H9 (cell line): ENCODE measurements around the gene LINGO1. TPM values are rescaled to one million over a fixed set of nuclear protein-coding genes. Genes with fewer than 3 reads are reported as not detected.

ENCODE experiments used
- DNase-seq: peaks from one replicate; pipeline ENCODE4 v3.0.0-alpha.2; 2017
- H2AFZ ChIP-seq: one replicate; pipeline ENCODE4 v1.6.1; 2013; ENCODE audit warnings: mild to moderate bottlenecking, low read length, control low read depth, moderate library complexity
- H2AK5ac ChIP-seq: 2 replicates; pipeline ENCODE4 v1.6.1; 2013; ENCODE audit warnings: low read length, control low read depth, mixed read lengths; ENCODE audit not compliant: insufficient read length
- H2BK120ac ChIP-seq: one replicate; pipeline ENCODE4 v1.6.1; 2013; ENCODE audit warnings: low read depth, mild to moderate bottlenecking, low read length, control low read depth, inconsistent platforms; ENCODE audit not compliant: poor library complexity, severe bottlenecking
- H2BK12ac ChIP-seq: 2 replicates; pipeline ENCODE4 v1.6.1; 2013; ENCODE audit warnings: low read length, control low read depth, mixed read lengths, low read depth; ENCODE audit not compliant: insufficient read length
- H2BK15ac ChIP-seq: 2 replicates; pipeline ENCODE4 v1.6.1; 2013; ENCODE audit warnings: low read depth, low read length, control low read depth
- H2BK20ac ChIP-seq: one replicate; pipeline ENCODE4 v1.6.1; 2013; ENCODE audit warnings: low read depth, mild to moderate bottlenecking, low read length, control low read depth, inconsistent platforms; ENCODE audit not compliant: poor library complexity, severe bottlenecking
- H2BK5ac ChIP-seq: 2 replicates; pipeline ENCODE4 v1.6.1; 2013; ENCODE audit warnings: low read length, control low read depth, mixed read lengths; ENCODE audit not compliant: insufficient read length
- H3K14ac ChIP-seq: 2 replicates; pipeline ENCODE4 v1.6.1; 2013; ENCODE audit warnings: low read length, control low read depth; ENCODE audit not compliant: insufficient read depth
- H3K18ac ChIP-seq: 2 replicates; pipeline ENCODE4 v1.6.1; 2013; ENCODE audit warnings: low read depth, mild to moderate bottlenecking, mixed read lengths, low read length, control low read depth; ENCODE audit not compliant: insufficient read length
- H3K23ac ChIP-seq: 2 replicates; pipeline ENCODE4 v1.6.1; 2013; ENCODE audit warnings: low read length, control low read depth, mixed read lengths, low read depth; ENCODE audit not compliant: insufficient read length
- H3K23me2 ChIP-seq: 2 replicates; pipeline ENCODE4 v1.6.1; 2013; ENCODE audit warnings: low read depth, mild to moderate bottlenecking, mixed read lengths, low read length, control low read depth; ENCODE audit not compliant: insufficient read length, poor library complexity, severe bottlenecking
- H3K27ac ChIP-seq: 2 replicates; pipeline ENCODE4 v1.5.1; 2013; ENCODE audit warnings: low read length, control low read depth, mixed read lengths, low read depth; ENCODE audit not compliant: insufficient read length
- H3K27me3 ChIP-seq: 2 replicates; pipeline ENCODE4 v1.6.1; 2013; ENCODE audit warnings: low read length, control low read depth, inconsistent platforms; ENCODE audit not compliant: insufficient read depth
- H3K4ac ChIP-seq: 2 replicates; pipeline ENCODE4 v1.6.1; 2013; ENCODE audit warnings: low read depth, mild to moderate bottlenecking, control low read depth, inconsistent platforms, low read length, moderate library complexity
- H3K4me1 ChIP-seq: 2 replicates; pipeline ENCODE4 v1.6.1; 2013; ENCODE audit warnings: low read length, control low read depth, inconsistent platforms; ENCODE audit not compliant: insufficient read depth
- H3K4me2 ChIP-seq: 2 replicates; pipeline ENCODE4 v1.6.1; 2013; ENCODE audit warnings: low read length, control low read depth, mixed read lengths; ENCODE audit not compliant: insufficient read length, insufficient read depth
- H3K56ac ChIP-seq: 2 replicates; pipeline ENCODE4 v1.6.1; 2013; ENCODE audit warnings: low read depth, mild to moderate bottlenecking, mixed read lengths, low read length, control low read depth; ENCODE audit not compliant: insufficient read length
- H3K79me1 ChIP-seq: 2 replicates; pipeline ENCODE4 v1.6.1; 2013; ENCODE audit warnings: low read depth, mild to moderate bottlenecking, moderate library complexity, low read length, control low read depth, inconsistent platforms; ENCODE audit not compliant: insufficient read depth, poor library complexity, severe bottlenecking
- H3K79me2 ChIP-seq: 2 replicates; pipeline ENCODE4 v1.6.1; 2013; ENCODE audit warnings: low read length, control low read depth, inconsistent platforms; ENCODE audit not compliant: insufficient read depth
- H3K9ac ChIP-seq: 2 replicates; pipeline ENCODE4 v1.6.1; 2013; ENCODE audit warnings: low read length, control low read depth, mixed read lengths; ENCODE audit not compliant: insufficient read length; ENCODE audit errors: extremely low read depth
- H3K9me3 ChIP-seq: one replicate; pipeline ENCODE4 v1.6.1; 2013; ENCODE audit warnings: low read depth, low read length, inconsistent platforms; ENCODE audit not compliant: control insufficient read depth
- H3T11ph ChIP-seq: one replicate; pipeline ENCODE4 v1.6.1; 2013; ENCODE audit warnings: mild to moderate bottlenecking, low read length, control low read depth, inconsistent platforms
- H4K20me1 ChIP-seq: one replicate; pipeline ENCODE4 v1.6.1; 2013; ENCODE audit not compliant: control insufficient read depth, insufficient read length, insufficient read depth
- H4K5ac ChIP-seq: 2 replicates; pipeline ENCODE4 v1.6.1; 2013; ENCODE audit warnings: low read depth, mild to moderate bottlenecking, mixed read lengths, low read length, control low read depth; ENCODE audit not compliant: insufficient read length
- H4K8ac ChIP-seq: replicated peaks from 2 replicates; pipeline ENCODE4 v1.6.1; 2013; ENCODE audit warnings: low read length, control low read depth, mixed read lengths, low read depth; ENCODE audit not compliant: insufficient read length
- H4K91ac ChIP-seq: 2 replicates; pipeline ENCODE4 v1.6.1; 2013; ENCODE audit warnings: low read depth, mild to moderate bottlenecking, moderate library complexity, mixed read lengths, low read length, control low read depth; ENCODE audit not compliant: insufficient read length
- H3K27ac Mint-ChIP-seq, 3 experiments: 2 replicates in 2 of 3; 3 replicates in 1 of 3; pipeline ENCODE4 v1.8.0; 2020 to 2021; ENCODE audit warnings: mixed read lengths in 3 of 3, mild to moderate bottlenecking in 1 of 3, moderate library complexity in 1 of 3
- H3K27me3 Mint-ChIP-seq: 2 replicates; pipeline ENCODE4 v1.8.0; 2021; ENCODE audit warnings: low read depth, mild to moderate bottlenecking, moderate library complexity, mixed read lengths
- H3K36me3 Mint-ChIP-seq, 3 experiments: 2 replicates in 2 of 3; 3 replicates in 1 of 3; pipeline ENCODE4 v1.8.0; 2020 to 2021; ENCODE audit warnings: low read depth in 3 of 3, mixed read lengths in 3 of 3; ENCODE audit not compliant: insufficient read depth in 1 of 3
- H3K4me1 Mint-ChIP-seq, 2 experiments: 2 replicates each; pipeline ENCODE4 v1.8.0; 2020; ENCODE audit warnings: mixed read lengths in 2 of 2
- H3K4me3 Mint-ChIP-seq, 2 experiments: 2 replicates in 1 of 2; 3 replicates in 1 of 2; pipeline ENCODE4 v1.8.0; 2020 to 2021; ENCODE audit warnings: mild to moderate bottlenecking in 2 of 2, mixed read lengths in 2 of 2, moderate library complexity in 1 of 2
- H3K9me3 Mint-ChIP-seq, 2 experiments: 2 replicates in 1 of 2; 3 replicates in 1 of 2; pipeline ENCODE4 v1.8.0; 2020; ENCODE audit warnings: mild to moderate bottlenecking in 2 of 2, mixed read lengths in 2 of 2, moderate library complexity in 1 of 2
- CTCF ChIP-seq: fragments of 200-600 bp; sonication (generic); conservative IDR thresholded peaks from 3 replicates; pipeline ENCODE4 v1.8.0; 2021; ENCODE audit warnings: antibody characterized with exemption, mild to moderate bottlenecking
- WGBS: extraction: QIAGEN DNeasy Blood & Tissue Kit; methylation state at CpG from one replicate; pipeline ENCODE4 v1.1.7; 2013; ENCODE audit warnings: missing lambda C conversion rate, low lambda C conversion rate, mixed read lengths; ENCODE audit not compliant: insufficient read length; ENCODE audit errors: extremely low coverage; 5-methylcytosine and 5-hydroxymethylcytosine counted together
- total RNA-seq: library from RNA; stranded (reverse); gene quantifications from 2 replicates; pipeline ENCODE4 v1.2.1, GENCODE V29; 2021

The LINGO1 gene
- total RNA-seq, 1 experiment from 2014 or later = 41.6 TPM

GRCh38 chr15:77573802-77574201 is 58.9 kb downstream of the LINGO1 start:
- WGBS = no CpG with 5 or more reads among the region's 4 CpGs
- Histone ChIP-seq H2BK15ac (no peak overlapping the region), H3K18ac (no peak overlapping the region), H3K9me3 (no peaks in the 10 kb centered on the region), H3K23me2 (no peaks in the 10 kb centered on the region), H3K79me1 (no peaks in the 10 kb centered on the region), H3K23ac (no peak overlapping the region), H2AK5ac (no peak overlapping the region), H3K9ac (no peak overlapping the region), H3T11ph (no peak overlapping the region), H4K8ac (no peak overlapping the region), H3K27me3 (no peaks in the 10 kb centered on the region), H3K79me2 (no peaks in the 10 kb centered on the region), H3K4me2 (no peak overlapping the region), H2AFZ (no peak overlapping the region), H3K56ac (no peak overlapping the region), H2BK5ac (no peak overlapping the region), H4K91ac (no peak overlapping the region), H4K5ac (no peak overlapping the region), H3K14ac (no peak overlapping the region), H3K4ac (no peak overlapping the region), H3K4me1 (0 out of 2 replicates have a peak, but pooled peaks cover 3% of the 10 kb centered on the region), H2BK12ac (no peak overlapping the region), H3K27ac (no peak overlapping the region), H2BK120ac (no peak overlapping the region), H2BK20ac (no peak overlapping the region), H4K20me1 (no peaks in the 10 kb centered on the region)
- Mint-ChIP-seq H3K4me3 (no peak overlapping the region), H3K27me3 (peaks cover 6% of the 10 kb centered on the region), H3K4me1 (peaks cover 18 to 35% of the 10 kb centered on the region in 2 experiments), H3K36me3 (no peaks in the 10 kb centered on the region), H3K27ac (peak overlapping the region in 2 of 3 experiments; percentile 39 to 66; a peak in 2 of 7 replicates), H3K9me3 (no peaks in the 10 kb centered on the region)
- no peak for DNase-seq
- TF ChIP-seq CTCF = no peak
